ENCODE data around the gene TRAP1. TPM values are rescaled to one million over a fixed set of nuclear protein-coding genes. Genes with fewer than 3 reads are reported as not detected.

TRAP1 gene
- polyA plus RNA-seq, 1 donor: 94.9 TPM

- no peak for DNase-seq (ENCODE audit: low read depth)
These were observed 3.6 kb downstream of the TRAP1 start for GRCh38 chr16:3713587-3714242.

GRCh38 chr16:3712861-3713372, 4.4 kb downstream of the TRAP1 start:
- no peak for DNase-seq (ENCODE audit: low read depth)

- DNase-seq (ENCODE audit: low read depth): no peak
These were observed 10.9 kb downstream of the TRAP1 start for GRCh38 chr16:3706253-3707012.

- DNase-seq (ENCODE audit: low read depth): no peak
These were observed 15.2 kb downstream of the TRAP1 start for GRCh38 chr16:3702082-3702481.

GRCh38 chr16:3701531-3701930, 15.8 kb downstream of the TRAP1 start:
- no peak for DNase-seq (ENCODE audit: low read depth)

- DNase-seq (ENCODE audit: low read depth): no peak
These were observed 18.4 kb downstream of the TRAP1 start for GRCh38 chr16:3698941-3699340.

GRCh38 chr16:3696425-3697218, 20.7 kb downstream of the TRAP1 start:
- DNase-seq (ENCODE audit: low read depth): no peak

- DNase-seq (ENCODE audit: low read depth): no peak
These were observed 21.5 kb downstream of the TRAP1 start for GRCh38 chr16:3695610-3696369.

- no peak for DNase-seq (ENCODE audit: low read depth)
These were observed 23.3 kb downstream of the TRAP1 start for GRCh38 chr16:3694051-3694450.

GRCh38 chr16:3691761-3692160, 25.6 kb downstream of the TRAP1 start:
- DNase-seq (ENCODE audit: low read depth): no peak

GRCh38 chr16:3690980-3691720, 26.2 kb downstream of the TRAP1 start:
- DNase-seq (ENCODE audit: low read depth): no peak

GRCh38 chr16:3690470-3690928, 26.8 kb downstream of the TRAP1 start:
- DNase-seq (ENCODE audit: low read depth): peak; percentile 87

- no peak for DNase-seq (ENCODE audit: low read depth)
These were observed 27.6 kb downstream of the TRAP1 start for GRCh38 chr16:3689731-3690130.

- DNase-seq (ENCODE audit: low read depth): no peak
These were observed 29.5 kb downstream of the TRAP1 start for GRCh38 chr16:3687792-3688191.

GRCh38 chr16:3687021-3687420, 30.3 kb downstream of the TRAP1 start:
- DNase-seq (ENCODE audit: low read depth): no peak

GRCh38 chr16:3681206-3681605, 36.1 kb downstream of the TRAP1 start:
- no peak for DNase-seq (ENCODE audit: low read depth)

- DNase-seq (ENCODE audit: low read depth): no peak
These were observed 39.3 kb downstream of the TRAP1 start for GRCh38 chr16:3677994-3678393.

GRCh38 chr16:3675601-3676130, 41.7 kb downstream of the TRAP1 start:
- no peak for DNase-seq (ENCODE audit: low read depth)

- no peak for DNase-seq (ENCODE audit: low read depth)
These were observed 42.6 kb downstream of the TRAP1 start for GRCh38 chr16:3674513-3675295.
